Right atrium auricular region (tissue), 2 donors: ENCODE results near the gene SRRM1. TPM values are rescaled to one million over a fixed set of nuclear protein-coding genes. Genes with fewer than 3 reads are reported as not detected.

Source experiments
- DNase-seq: peaks from one replicate; pipeline ENCODE4 v3.0.0-alpha.2; 2019; ENCODE audit warnings: low spot score
- H3K27ac ChIP-seq, 2 donors: fragments of 200-600 bp; sonication (generic); 1 replicate in 1 of 2; 2 replicates in 1 of 2; pipeline ENCODE4 v1.5.1; 2016 to 2019
- H3K27me3 ChIP-seq, 2 donors: fragments of 200-600 bp; sonication (generic); one replicate each; pipeline versions ENCODE4 v1.5.1 to v1.6.0; 2017 to 2019
- H3K36me3 ChIP-seq: fragments of 200-600 bp; sonication (generic); one replicate; pipeline ENCODE4 v1.5.1; 2016
- H3K4me1 ChIP-seq, 2 donors: fragments of 200-600 bp; sonication (generic); one replicate each; pipeline versions ENCODE4 v1.5.1 to v1.6.0; 2017 to 2019
- H3K4me3 ChIP-seq, 2 donors: fragments of 200-600 bp; sonication (generic); 1 replicate in 1 of 2; 2 replicates in 1 of 2; pipeline ENCODE4 v1.5.1; 2017 to 2019; ENCODE audit warnings: mild to moderate bottlenecking in 1 of 2, moderate library complexity in 1 of 2
- H3K9me3 ChIP-seq, 2 donors: fragments of 200-600 bp; sonication (generic); one replicate each; pipeline ENCODE4 v1.5.1; 2019
- total RNA-seq, 2 donors: library from RNA; depleted of rRNA; stranded (reverse); fragments of >200 nt; gene quantifications; one replicate each; pipeline ENCODE4 v1.1.0, GENCODE V29; 2016
- TF ChIP-seq, protein P1 (sequence below), 2 donors: fragments of 200-600 bp; sonication (generic); IDR thresholded peaks; one replicate each; pipeline ENCODE4 v1.5.1; 2019; ENCODE audit warnings: antibody characterized with exemption in 2 of 2

The SRRM1 gene
- total RNA-seq, 2 donors from 2014 or later, result 49.5 to 50.5 TPM

DNA sequence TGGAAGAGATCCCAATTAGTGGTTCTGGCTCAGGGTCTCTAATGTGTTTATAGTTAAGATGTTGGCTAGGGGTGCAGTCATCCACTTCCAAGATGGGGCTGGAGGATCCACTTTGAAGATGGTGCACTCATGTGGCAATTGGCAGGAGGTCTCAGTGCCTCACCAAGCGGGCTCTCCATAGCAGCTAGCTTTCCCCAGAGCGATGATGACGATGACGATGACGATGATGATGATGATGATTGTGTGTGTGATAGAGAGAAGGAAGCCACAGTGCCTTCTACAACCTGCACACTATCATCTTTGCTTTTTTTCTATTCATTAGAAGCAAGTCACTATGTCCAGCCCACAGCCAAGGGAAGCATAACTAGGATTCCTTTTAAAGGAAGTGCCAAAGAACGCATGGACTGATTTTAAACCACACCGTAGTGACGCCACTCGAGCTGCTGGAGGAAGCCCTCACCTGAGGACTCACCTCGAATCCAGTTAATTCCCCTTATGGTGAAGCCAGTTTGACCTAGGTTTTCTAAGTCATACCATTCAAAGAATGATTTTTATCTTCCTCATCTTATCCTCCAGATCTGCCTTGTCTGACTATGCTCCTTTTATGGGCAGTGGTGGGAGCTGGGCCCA lies 49.4 kb downstream of the SRRM1 start:
- TF ChIP-seq, protein P1, sequence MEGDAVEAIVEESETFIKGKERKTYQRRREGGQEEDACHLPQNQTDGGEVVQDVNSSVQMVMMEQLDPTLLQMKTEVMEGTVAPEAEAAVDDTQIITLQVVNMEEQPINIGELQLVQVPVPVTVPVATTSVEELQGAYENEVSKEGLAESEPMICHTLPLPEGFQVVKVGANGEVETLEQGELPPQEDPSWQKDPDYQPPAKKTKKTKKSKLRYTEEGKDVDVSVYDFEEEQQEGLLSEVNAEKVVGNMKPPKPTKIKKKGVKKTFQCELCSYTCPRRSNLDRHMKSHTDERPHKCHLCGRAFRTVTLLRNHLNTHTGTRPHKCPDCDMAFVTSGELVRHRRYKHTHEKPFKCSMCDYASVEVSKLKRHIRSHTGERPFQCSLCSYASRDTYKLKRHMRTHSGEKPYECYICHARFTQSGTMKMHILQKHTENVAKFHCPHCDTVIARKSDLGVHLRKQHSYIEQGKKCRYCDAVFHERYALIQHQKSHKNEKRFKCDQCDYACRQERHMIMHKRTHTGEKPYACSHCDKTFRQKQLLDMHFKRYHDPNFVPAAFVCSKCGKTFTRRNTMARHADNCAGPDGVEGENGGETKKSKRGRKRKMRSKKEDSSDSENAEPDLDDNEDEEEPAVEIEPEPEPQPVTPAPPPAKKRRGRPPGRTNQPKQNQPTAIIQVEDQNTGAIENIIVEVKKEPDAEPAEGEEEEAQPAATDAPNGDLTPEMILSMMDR (IDR thresholded peaks at IDR 0.05), result no peak
- no peak for DNase-seq
- Histone ChIP-seq H3K36me3 (no peaks in the 10 kb centered on the region), H3K4me1 (peaks cover 0 to 52% of the 10 kb centered on the region in 2 donors), H3K27ac (peak overlapping the region in 1 of 2 donors; percentile 78), H3K9me3 (no peaks in the 10 kb centered on the region), H3K4me3 (no peak overlapping the region), H3K27me3 (no peaks in the 10 kb centered on the region)

- no peaks in the 10 kb centered on the region for H3K27me3 ChIP-seq
- no peak overlapping the region for H3K4me3 ChIP-seq
- no peaks in the 10 kb centered on the region for H3K36me3 ChIP-seq
- no peak for DNase-seq
- H3K27ac ChIP-seq, result peak overlapping the region; percentile 67 to 78
- peaks cover 0 to 46% of the 10 kb centered on the region in 2 donors for H3K4me1 ChIP-seq
- TF ChIP-seq, protein P1 (IDR thresholded peaks at IDR 0.05), result no peak
- H3K9me3 ChIP-seq, result no peaks in the 10 kb centered on the region
Observed at GRCh38 chr1:24693827-24694379, 50.8 kb downstream of the SRRM1 start.

GRCh38 chr1:24694380-24694843 lies 51.3 kb downstream of the SRRM1 start:
- Histone ChIP-seq H3K4me3 (no peak overlapping the region), H3K36me3 (no peaks in the 10 kb centered on the region), H3K27ac (peak overlapping the region; percentile 67 to 78), H3K4me1 (peaks cover 0 to 46% of the 10 kb centered on the region in 2 donors), H3K27me3 (no peaks in the 10 kb centered on the region), H3K9me3 (no peaks in the 10 kb centered on the region)
- TF ChIP-seq, protein P1 (IDR thresholded peaks at IDR 0.05), result no peak
- peak; percentile 72 for DNase-seq

GRCh38 chr1:24695202-24695974 lies 52.3 kb downstream of the SRRM1 start:
- H3K4me1 ChIP-seq, result peaks cover 0 to 46% of the 10 kb centered on the region in 2 donors
- TF ChIP-seq, protein P1 (IDR thresholded peaks at IDR 0.05), result no peak
- H3K27ac ChIP-seq, result peak overlapping the region; percentile 67 to 78
- DNase-seq, result peak; percentile 76
- H3K27me3 ChIP-seq, result no peaks in the 10 kb centered on the region
- no peaks in the 10 kb centered on the region for H3K36me3 ChIP-seq
- no peak overlapping the region for H3K4me3 ChIP-seq
- H3K9me3 ChIP-seq, result no peaks in the 10 kb centered on the region

GRCh38 chr1:24696041-24696755 lies 53.1 kb downstream of the SRRM1 start:
- no peak overlapping the region for H3K4me3 ChIP-seq
- TF ChIP-seq, protein P1 (IDR thresholded peaks at IDR 0.05), result no peak
- no peaks in the 10 kb centered on the region for H3K27me3 ChIP-seq
- no peaks in the 10 kb centered on the region for H3K36me3 ChIP-seq
- peaks cover 0 to 46% of the 10 kb centered on the region in 2 donors for H3K4me1 ChIP-seq
- no peak for DNase-seq
- H3K27ac ChIP-seq, result peak overlapping the region; percentile 67 to 78
- H3K9me3 ChIP-seq, result no peaks in the 10 kb centered on the region
